ENCODE results near the gene LBHD2. TPM values are rescaled to one million over a fixed set of nuclear protein-coding genes. Genes with fewer than 3 reads are reported as not detected.

Gene LBHD2
- total RNA-seq, 1 donor from 2014 or later = not detected

GRCh38 chr14:103136388-103137271 lies 52.6 kb downstream of the LBHD2 start:
- intact Hi-C loops (cut with DNase I) = no loop called here
- Histone ChIP-seq H3K4me1 (peaks cover 7% of the 10 kb centered on the region), H3K36me3 (peaks cover 36% of the 10 kb centered on the region), H3K4me3 (no peak overlapping the region), H3K27me3 (no peaks in the 10 kb centered on the region), H3K9me3 (no peaks in the 10 kb centered on the region), H3K27ac (no peak overlapping the region)
- ATAC-seq = peak; percentile 42
- DNase-seq = no peak
- no peak for TF ChIP-seq CTCF (IDR thresholded peaks at IDR 0.05)

GRCh38 chr14:103137689-103138300 lies 53.8 kb downstream of the LBHD2 start:
- no peaks in the 10 kb centered on the region for H3K9me3 ChIP-seq
- no peak overlapping the region for H3K4me3 ChIP-seq
- no peaks in the 10 kb centered on the region for H3K27me3 ChIP-seq
- no peak for TF ChIP-seq CTCF (IDR thresholded peaks at IDR 0.05)
- ATAC-seq = peak; percentile 1
- no peaks in the 10 kb centered on the region for H3K4me1 ChIP-seq
- intact Hi-C loops (cut with DNase I) = no loop called here
- H3K36me3 ChIP-seq = peaks cover 32% of the 10 kb centered on the region
- DNase-seq = no peak
- no peak overlapping the region for H3K27ac ChIP-seq

GRCh38 chr14:103138301-103139131 lies 54.5 kb downstream of the LBHD2 start:
- Histone ChIP-seq H3K36me3 (peaks cover 25% of the 10 kb centered on the region), H3K4me3 (no peak overlapping the region), H3K9me3 (no peaks in the 10 kb centered on the region), H3K4me1 (no peaks in the 10 kb centered on the region), H3K27ac (no peak overlapping the region), H3K27me3 (peaks cover 5% of the 10 kb centered on the region)
- no peak for TF ChIP-seq CTCF (IDR thresholded peaks at IDR 0.05)
- intact Hi-C loops (cut with DNase I) = no loop called here
- DNase-seq (no peak), ATAC-seq (peak; percentile 64)

- intact Hi-C loops (cut with DNase I) = no loop called here
- H3K36me3 ChIP-seq = peaks cover 17% of the 10 kb centered on the region
- no peak for ATAC-seq
- H3K9me3 ChIP-seq = no peaks in the 10 kb centered on the region
- no peaks in the 10 kb centered on the region for H3K4me1 ChIP-seq
- no peak overlapping the region for H3K4me3 ChIP-seq
- no peak for TF ChIP-seq CTCF (IDR thresholded peaks at IDR 0.05)
- peaks cover 7% of the 10 kb centered on the region for H3K27me3 ChIP-seq
- DNase-seq = no peak
- no peak overlapping the region for H3K27ac ChIP-seq
Measured at GRCh38 chr14:103139132-103140025, 55.4 kb downstream of the LBHD2 start.

Other genes with a start within 250 kb of the LBHD2 start
- 19.8 TPM for gene AMN, start 161.5 kb upstream of the LBHD2 start, total RNA-seq
- 102 TPM for gene CDC42BPB, start 26.7 kb upstream of the LBHD2 start, total RNA-seq
- 4.2 TPM for gene EXOC3L4, start 10.5 kb downstream of the LBHD2 start, total RNA-seq
- 158 TPM for gene TNFAIP2, start 39.3 kb downstream of the LBHD2 start, total RNA-seq

All from upper lobe of right lung (tissue), 1 donor.